Measurements from ENCODE around the gene GALK1. TPM values are rescaled to one million over a fixed set of nuclear protein-coding genes. Genes with fewer than 3 reads are reported as not detected.

GALK1 gene
- total RNA-seq, 1 donor from 2014 or later: 23.3 TPM

- intact Hi-C loops (cut with DNase I): no loop called here
- ATAC-seq (ENCODE audit: poor library complexity) (peak; percentile 66), DNase-seq (peak; percentile 60)
These were observed 44.1 kb downstream of the GALK1 start, which contains the start of gene ITGB4 for GRCh38 chr17:75720656-75721462. Gene ITGB4, plus strand, starts transcription at chr17:75721459. Its CDS starts 3,245 bp downstream, at chr17:75724704.

GRCh38 chr17:75719732-75720131 lies 45.3 kb downstream of the GALK1 start:
- intact Hi-C loops (cut with DNase I): no loop called here
- ATAC-seq (ENCODE audit: poor library complexity): no peak
- no peak for DNase-seq

- ATAC-seq (ENCODE audit: poor library complexity): no peak
- no peak for DNase-seq
- intact Hi-C loops (cut with DNase I): no loop called here
These were observed 52.5 kb downstream of the GALK1 start for GRCh38 chr17:75712446-75712845.

Small RNAs within 50 kb of the gene (microRNA-seq; reads per million reads assigned to microRNA genes)
- gene MIR4738: not detected

Other genes with a start within 250 kb of the GALK1 start
- 33.3 TPM for gene CASKIN2, start 249.7 kb downstream of the GALK1 start, total RNA-seq
- gene TSEN54, start 248.7 kb downstream of the GALK1 start, total RNA-seq: 5.6 TPM
- 3.6 TPM for gene LLGL2, start 239.5 kb downstream of the GALK1 start, total RNA-seq
- gene MYO15B, start 177.4 kb downstream of the GALK1 start, total RNA-seq: 37.1 TPM
- 12.5 TPM for gene SMIM5, start 131.8 kb downstream of the GALK1 start, total RNA-seq
- 14.1 TPM for gene RECQL5, start 98.0 kb downstream of the GALK1 start, total RNA-seq
- gene SAP30BP, start 97.9 kb downstream of the GALK1 start, total RNA-seq: 40.0 TPM
- 9.4 TPM for gene ITGB4, start 43.7 kb downstream of the GALK1 start, total RNA-seq
- gene UNK, start 19.6 kb upstream of the GALK1 start, total RNA-seq: 14.3 TPM
- gene UNC13D, start 79.2 kb upstream of the GALK1 start, total RNA-seq: 10.6 TPM
- gene WBP2, start 90.1 kb upstream of the GALK1 start, total RNA-seq: 145 TPM
- 33.4 TPM for gene TRIM47, start 113.4 kb upstream of the GALK1 start, total RNA-seq
- gene TRIM65, start 131.8 kb upstream of the GALK1 start, total RNA-seq: 9.1 TPM
- 113 TPM for gene MRPL38, start 139.7 kb upstream of the GALK1 start, total RNA-seq
- 4.7 TPM for gene FBF1, start 175.8 kb upstream of the GALK1 start, total RNA-seq
- gene ACOX1, start 214.0 kb upstream of the GALK1 start, total RNA-seq: 83.6 TPM
- gene TEN1, start 214.0 kb upstream of the GALK1 start, total RNA-seq: 7.6 TPM
- gene CDK3, start 235.7 kb upstream of the GALK1 start, total RNA-seq: 1.8 TPM